ENCODE measurements around the gene PVR.

DNA sequence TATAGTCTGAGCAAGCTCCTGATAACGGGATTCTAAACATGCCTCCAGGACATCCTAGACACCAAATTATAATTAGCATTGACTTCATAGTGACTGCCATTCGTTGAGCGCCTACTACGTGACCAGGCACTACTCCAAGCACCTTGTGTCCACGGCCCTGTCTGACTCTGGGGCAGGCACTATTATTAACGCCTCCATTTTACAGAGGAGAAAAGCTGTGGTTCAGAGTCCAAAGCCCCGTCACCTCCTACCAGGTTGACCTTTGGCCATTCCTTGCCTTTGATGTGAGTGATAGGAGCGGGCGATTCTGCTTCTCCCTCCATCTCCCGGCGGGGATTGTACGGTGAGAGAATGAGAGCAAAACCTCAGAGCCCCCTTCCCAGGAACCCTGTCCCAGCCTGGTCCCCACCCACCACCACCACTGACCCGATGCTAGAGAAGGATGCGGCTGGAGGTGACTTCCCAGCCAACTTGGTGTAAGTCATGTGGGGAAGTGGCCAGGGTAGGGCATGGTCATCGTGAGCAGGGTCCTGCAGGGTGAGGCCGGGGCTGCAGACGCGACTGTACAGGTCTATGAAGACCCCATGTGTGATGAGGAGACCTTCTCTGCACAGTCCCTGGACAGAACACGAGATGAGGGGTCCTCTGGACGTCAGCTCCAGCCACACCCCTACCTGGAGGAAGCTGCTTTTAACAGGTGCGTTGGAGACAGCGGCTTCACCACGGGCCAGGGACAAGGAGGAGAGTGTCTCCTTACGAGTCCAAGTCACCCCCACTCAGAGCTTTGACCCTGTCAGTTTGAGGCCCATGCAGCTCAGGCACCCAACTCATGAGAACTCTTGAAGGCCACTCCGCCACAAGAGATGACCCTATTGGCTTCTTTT lies 30.2 kb upstream of the PVR start, which contains the start of gene IGSF23:
- no peak for TF ChIP-seq CTCF (IDR thresholded peaks at IDR 0.05; ENCODE audit: insufficient read depth, low read length)
- no peak for TF ChIP-seq POLR2AphosphoS5 (IDR thresholded peaks at IDR 0.05; ENCODE audit: low read depth)
- TF ChIP-seq, protein P1, sequence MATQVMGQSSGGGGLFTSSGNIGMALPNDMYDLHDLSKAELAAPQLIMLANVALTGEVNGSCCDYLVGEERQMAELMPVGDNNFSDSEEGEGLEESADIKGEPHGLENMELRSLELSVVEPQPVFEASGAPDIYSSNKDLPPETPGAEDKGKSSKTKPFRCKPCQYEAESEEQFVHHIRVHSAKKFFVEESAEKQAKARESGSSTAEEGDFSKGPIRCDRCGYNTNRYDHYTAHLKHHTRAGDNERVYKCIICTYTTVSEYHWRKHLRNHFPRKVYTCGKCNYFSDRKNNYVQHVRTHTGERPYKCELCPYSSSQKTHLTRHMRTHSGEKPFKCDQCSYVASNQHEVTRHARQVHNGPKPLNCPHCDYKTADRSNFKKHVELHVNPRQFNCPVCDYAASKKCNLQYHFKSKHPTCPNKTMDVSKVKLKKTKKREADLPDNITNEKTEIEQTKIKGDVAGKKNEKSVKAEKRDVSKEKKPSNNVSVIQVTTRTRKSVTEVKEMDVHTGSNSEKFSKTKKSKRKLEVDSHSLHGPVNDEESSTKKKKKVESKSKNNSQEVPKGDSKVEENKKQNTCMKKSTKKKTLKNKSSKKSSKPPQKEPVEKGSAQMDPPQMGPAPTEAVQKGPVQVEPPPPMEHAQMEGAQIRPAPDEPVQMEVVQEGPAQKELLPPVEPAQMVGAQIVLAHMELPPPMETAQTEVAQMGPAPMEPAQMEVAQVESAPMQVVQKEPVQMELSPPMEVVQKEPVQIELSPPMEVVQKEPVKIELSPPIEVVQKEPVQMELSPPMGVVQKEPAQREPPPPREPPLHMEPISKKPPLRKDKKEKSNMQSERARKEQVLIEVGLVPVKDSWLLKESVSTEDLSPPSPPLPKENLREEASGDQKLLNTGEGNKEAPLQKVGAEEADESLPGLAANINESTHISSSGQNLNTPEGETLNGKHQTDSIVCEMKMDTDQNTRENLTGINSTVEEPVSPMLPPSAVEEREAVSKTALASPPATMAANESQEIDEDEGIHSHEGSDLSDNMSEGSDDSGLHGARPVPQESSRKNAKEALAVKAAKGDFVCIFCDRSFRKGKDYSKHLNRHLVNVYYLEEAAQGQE (IDR thresholded peaks at IDR 0.05; ENCODE audit: insufficient replicate concordance, low read depth): no peak
